Testis (tissue), 2 donors: ENCODE results near the gene GBE1.

Experiments
- POLR2A ChIP-seq: fragments of 450-650 bp; IDR thresholded peaks from one replicate; pipeline ENCODE4 v1.6.1; 2017; ENCODE audit warnings: antibody characterized with exemption, mild to moderate bottlenecking, moderate library complexity
- TF ChIP-seq, protein P1 (sequence below), 3 experiments: fragments of 450-650 bp in 2 of 3; fragments of 200-600 bp in 1 of 3; sonication (generic) in 1 of 3; IDR thresholded peaks; one replicate each; pipeline ENCODE4 v1.5.1; 2016 to 2019; ENCODE audit warnings: antibody characterized with exemption in 3 of 3, mild to moderate bottlenecking in 2 of 3, moderate library complexity in 1 of 3

DNA sequence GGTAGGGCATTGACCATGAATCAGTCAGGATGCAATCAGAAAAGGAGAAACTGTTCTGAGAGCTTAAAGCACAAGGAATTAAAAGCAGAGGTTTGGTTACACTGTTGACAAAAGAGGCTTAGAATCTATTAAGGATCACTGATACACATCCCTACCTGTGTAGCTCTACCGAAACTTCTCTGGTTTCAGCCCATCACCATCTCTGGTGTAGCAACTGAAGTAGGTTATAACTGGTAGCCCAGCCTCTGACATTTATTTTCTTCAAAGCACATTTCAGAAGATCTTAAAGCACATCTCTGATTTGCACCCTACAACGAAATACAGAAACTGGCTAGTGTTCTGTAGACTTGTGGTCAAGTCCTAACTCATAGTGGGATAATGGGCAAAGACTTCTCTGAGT, 283.7 kb downstream of the GBE1 start:
- TF ChIP-seq POLR2A, result no peak
- TF ChIP-seq, protein P1, sequence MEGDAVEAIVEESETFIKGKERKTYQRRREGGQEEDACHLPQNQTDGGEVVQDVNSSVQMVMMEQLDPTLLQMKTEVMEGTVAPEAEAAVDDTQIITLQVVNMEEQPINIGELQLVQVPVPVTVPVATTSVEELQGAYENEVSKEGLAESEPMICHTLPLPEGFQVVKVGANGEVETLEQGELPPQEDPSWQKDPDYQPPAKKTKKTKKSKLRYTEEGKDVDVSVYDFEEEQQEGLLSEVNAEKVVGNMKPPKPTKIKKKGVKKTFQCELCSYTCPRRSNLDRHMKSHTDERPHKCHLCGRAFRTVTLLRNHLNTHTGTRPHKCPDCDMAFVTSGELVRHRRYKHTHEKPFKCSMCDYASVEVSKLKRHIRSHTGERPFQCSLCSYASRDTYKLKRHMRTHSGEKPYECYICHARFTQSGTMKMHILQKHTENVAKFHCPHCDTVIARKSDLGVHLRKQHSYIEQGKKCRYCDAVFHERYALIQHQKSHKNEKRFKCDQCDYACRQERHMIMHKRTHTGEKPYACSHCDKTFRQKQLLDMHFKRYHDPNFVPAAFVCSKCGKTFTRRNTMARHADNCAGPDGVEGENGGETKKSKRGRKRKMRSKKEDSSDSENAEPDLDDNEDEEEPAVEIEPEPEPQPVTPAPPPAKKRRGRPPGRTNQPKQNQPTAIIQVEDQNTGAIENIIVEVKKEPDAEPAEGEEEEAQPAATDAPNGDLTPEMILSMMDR (IDR thresholded peaks at IDR 0.05), result no peak
